Esophagus squamous epithelium (tissue), 4 donors: ENCODE measurements around the gene POTEF.

Source experiments
- CTCF ChIP-seq, 6 experiments: fragments of 450-650 bp in 4 of 6; fragments of 200-600 bp in 2 of 6; sonication (generic) in 2 of 6; IDR thresholded peaks; one replicate each; pipeline ENCODE4 v1.5.1; 2016 to 2019; ENCODE audit warnings: antibody characterized with exemption in 6 of 6, mild to moderate bottlenecking in 4 of 6, moderate library complexity in 4 of 6
- POLR2A ChIP-seq, 4 donors: fragments of 450-650 bp; IDR thresholded peaks; one replicate each; pipeline ENCODE4 v1.6.1; 2017; ENCODE audit warnings: antibody characterized with exemption in 4 of 4, mild to moderate bottlenecking in 4 of 4, moderate library complexity in 3 of 4

- TF ChIP-seq CTCF (IDR thresholded peaks at IDR 0.05) (no peak), POLR2A (IDR thresholded peaks at IDR 0.05) (no peak)
Measured at GRCh38 chr2:130158631-130159030, 29.6 kb upstream of the POTEF start.
